ENCODE results near the gene LSM4. TPM values are rescaled to one million over a fixed set of nuclear protein-coding genes. Genes with fewer than 3 reads are reported as not detected.

Gene LSM4
- total and polyA plus RNA-seq, 10 of the 15 experiments (the other 5 are each of a cell fraction or from before 2014, with no cell fraction given): 12.6 to 652 (median 217) TPM

DNA sequence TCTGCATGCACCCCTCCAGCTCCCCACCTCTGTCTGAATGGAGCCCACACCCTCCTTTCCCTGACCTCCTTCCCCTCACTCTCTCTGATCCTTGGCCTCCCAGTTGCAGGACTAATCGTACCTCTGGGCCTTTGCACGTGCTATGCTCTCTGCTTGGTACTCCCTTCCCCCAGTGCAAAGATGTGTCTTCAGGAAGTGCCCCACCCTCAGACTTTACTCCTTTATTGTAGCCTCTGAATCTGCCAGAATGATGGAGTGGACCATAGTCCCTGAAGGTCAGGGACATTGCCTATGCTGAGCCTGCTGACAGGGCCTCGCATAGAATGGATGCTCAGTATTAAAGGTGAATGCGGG, 40.1 kb downstream of the LSM4 start (continued):
- TF ChIP-seq, protein P1, sequence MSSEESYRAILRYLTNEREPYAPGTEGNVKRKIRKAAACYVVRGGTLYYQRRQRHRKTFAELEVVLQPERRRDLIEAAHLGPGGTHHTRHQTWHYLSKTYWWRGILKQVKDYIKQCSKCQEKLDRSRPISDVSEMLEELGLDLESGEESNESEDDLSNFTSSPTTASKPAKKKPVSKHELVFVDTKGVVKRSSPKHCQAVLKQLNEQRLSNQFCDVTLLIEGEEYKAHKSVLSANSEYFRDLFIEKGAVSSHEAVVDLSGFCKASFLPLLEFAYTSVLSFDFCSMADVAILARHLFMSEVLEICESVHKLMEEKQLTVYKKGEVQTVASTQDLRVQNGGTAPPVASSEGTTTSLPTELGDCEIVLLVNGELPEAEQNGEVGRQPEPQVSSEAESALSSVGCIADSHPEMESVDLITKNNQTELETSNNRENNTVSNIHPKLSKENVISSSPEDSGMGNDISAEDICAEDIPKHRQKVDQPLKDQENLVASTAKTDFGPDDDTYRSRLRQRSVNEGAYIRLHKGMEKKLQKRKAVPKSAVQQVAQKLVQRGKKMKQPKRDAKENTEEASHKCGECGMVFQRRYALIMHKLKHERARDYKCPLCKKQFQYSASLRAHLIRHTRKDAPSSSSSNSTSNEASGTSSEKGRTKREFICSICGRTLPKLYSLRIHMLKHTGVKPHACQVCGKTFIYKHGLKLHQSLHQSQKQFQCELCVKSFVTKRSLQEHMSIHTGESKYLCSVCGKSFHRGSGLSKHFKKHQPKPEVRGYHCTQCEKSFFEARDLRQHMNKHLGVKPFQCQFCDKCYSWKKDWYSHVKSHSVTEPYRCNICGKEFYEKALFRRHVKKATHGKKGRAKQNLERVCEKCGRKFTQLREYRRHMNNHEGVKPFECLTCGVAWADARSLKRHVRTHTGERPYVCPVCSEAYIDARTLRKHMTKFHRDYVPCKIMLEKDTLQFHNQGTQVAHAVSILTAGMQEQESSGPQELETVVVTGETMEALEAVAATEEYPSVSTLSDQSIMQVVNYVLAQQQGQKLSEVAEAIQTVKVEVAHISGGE (CRISPR knock-in tag; IDR thresholded peaks at IDR 0.05): no peak
- TF ChIP-seq, protein P2, sequence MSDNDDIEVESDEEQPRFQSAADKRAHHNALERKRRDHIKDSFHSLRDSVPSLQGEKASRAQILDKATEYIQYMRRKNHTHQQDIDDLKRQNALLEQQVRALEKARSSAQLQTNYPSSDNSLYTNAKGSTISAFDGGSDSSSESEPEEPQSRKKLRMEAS (IDR thresholded peaks at IDR 0.05; ENCODE audit: low read depth, low read length): no peak
- TF ChIP-seq KAT2A (conservative IDR thresholded peaks at IDR 0.05; ENCODE audit: control insufficient read depth, low read depth, low read length) (no peak), PAX5 (IDR thresholded peaks at IDR 0.05; ENCODE audit: borderline replicate concordance, low read depth, low read length) (no peak), SIX5 (IDR thresholded peaks at IDR 0.05; ENCODE audit: low read depth, low read length, severe bottlenecking) (no peak), PML (IDR thresholded peaks at IDR 0.05; ENCODE audit: low read length) (no peak), NR2F1 (conservative IDR thresholded peaks at IDR 0.05) (no peak), MYB (IDR thresholded peaks at IDR 0.05; ENCODE audit: borderline replicate concordance, low read depth, low read length) (no peak), EED (IDR thresholded peaks at IDR 0.05; ENCODE audit: low read depth) (no peak), TCF3 (IDR thresholded peaks at IDR 0.05; ENCODE audit: borderline replicate concordance, insufficient read depth, low read depth, low read length) (no peak), FOS (IDR thresholded peaks at IDR 0.05; ENCODE audit: borderline replicate concordance, extremely low read depth, insufficient read length) (no peak), SMAD1 (IDR thresholded peaks at IDR 0.05; ENCODE audit: low read depth, partially characterized antibody) (no peak), HDAC6 (IDR thresholded peaks at IDR 0.05; ENCODE audit: unreplicated experiment) (no peak), HDGF (IDR thresholded peaks at IDR 0.05) (0 out of 2 replicates have a peak, but pooled peaks have one; percentile 22)
